ENCODE measurements around the gene CAV1.

The CAV1 gene

DNA sequence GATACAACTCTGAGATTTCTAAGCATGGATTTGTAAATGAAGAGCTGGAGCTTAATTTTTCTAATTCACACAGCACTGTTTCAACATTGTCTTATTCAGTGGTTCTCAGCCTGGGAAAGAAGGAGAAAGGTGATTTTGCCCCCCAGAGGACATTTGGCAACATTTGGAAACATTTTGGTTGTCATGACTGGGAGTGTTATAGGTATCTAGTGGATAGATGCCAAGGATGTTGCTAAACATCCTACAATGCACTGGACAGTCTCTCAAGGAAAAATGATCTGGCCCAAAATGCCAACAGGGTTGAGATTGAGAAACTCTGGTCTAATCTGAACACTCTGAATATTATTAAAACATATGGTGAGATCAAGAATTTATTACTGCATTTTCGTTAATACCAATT lies 29.1 kb upstream of the CAV1 start:
- no peaks in the 10 kb centered on the region for H3K36me3 ChIP-seq (ENCODE audit: control insufficient read depth, insufficient read depth, low read length)
- TF ChIP-seq, protein P1, sequence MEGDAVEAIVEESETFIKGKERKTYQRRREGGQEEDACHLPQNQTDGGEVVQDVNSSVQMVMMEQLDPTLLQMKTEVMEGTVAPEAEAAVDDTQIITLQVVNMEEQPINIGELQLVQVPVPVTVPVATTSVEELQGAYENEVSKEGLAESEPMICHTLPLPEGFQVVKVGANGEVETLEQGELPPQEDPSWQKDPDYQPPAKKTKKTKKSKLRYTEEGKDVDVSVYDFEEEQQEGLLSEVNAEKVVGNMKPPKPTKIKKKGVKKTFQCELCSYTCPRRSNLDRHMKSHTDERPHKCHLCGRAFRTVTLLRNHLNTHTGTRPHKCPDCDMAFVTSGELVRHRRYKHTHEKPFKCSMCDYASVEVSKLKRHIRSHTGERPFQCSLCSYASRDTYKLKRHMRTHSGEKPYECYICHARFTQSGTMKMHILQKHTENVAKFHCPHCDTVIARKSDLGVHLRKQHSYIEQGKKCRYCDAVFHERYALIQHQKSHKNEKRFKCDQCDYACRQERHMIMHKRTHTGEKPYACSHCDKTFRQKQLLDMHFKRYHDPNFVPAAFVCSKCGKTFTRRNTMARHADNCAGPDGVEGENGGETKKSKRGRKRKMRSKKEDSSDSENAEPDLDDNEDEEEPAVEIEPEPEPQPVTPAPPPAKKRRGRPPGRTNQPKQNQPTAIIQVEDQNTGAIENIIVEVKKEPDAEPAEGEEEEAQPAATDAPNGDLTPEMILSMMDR (IDR thresholded peaks at IDR 0.05; ENCODE audit: insufficient read depth, low read length, poor library complexity, severe bottlenecking): no peak
- H3K4me3 ChIP-seq (replicated peaks; ENCODE audit: low read depth, low read length): no peak overlapping the region
- no peaks in the 10 kb centered on the region; the same call in 1 of the 2 replicates for H3K27me3 ChIP-seq (replicated peaks; ENCODE audit: control insufficient read depth, insufficient read depth, low read length)
- DNase-seq (ENCODE audit: extremely low read depth, insufficient read length): no peak

DNA sequence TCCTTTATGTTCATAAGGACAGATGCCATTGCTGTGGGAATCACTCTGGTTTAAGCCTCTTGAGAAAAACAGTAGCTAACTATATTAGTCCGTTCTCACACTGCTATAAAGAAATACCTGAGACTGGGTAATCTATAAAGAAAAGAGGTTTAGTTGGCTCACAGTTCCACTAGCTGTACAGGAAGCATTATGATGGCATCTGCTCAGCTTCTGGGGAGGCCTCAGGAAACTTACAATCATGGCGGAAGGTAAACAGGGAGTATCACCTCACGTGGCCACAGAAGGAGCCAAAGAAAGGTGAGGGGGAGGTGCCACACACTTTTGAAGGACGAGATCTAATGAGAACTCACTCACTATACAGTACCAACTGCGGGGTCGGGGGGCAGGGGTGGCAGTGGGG lies 28.2 kb upstream of the CAV1 start:
- Histone ChIP-seq H3K4me3 (replicated peaks; ENCODE audit: low read depth, low read length) (no peak overlapping the region), H3K36me3 (ENCODE audit: control insufficient read depth, insufficient read depth, low read length) (no peaks in the 10 kb centered on the region), H3K27me3 (replicated peaks; ENCODE audit: control insufficient read depth, insufficient read depth, low read length) (no peaks in the 10 kb centered on the region; the same call in 1 of the 2 replicates)
- TF ChIP-seq, protein P1 (IDR thresholded peaks at IDR 0.05; ENCODE audit: insufficient read depth, low read length, poor library complexity, severe bottlenecking): no peak
- no peak for DNase-seq (ENCODE audit: extremely low read depth, insufficient read length)

DNA sequence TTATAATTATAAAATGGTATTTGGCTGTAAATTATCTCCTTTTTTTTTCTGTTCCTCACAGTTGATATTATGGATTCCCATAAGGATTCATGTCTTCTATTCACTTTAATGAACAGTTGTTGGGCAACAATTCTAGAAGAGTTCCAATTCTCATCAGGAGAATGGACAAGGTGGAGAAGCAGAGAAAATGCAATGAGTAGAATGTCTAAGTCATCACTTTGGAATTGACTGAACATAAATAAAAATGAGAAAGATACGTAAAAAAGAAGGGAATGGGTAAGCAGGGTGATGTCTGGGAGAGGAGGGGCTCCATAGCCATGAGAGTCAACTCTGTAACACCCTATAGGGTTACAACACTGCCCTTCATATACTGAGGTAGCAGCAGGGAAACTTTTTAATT lies 27.1 kb upstream of the CAV1 start:
- TF ChIP-seq, protein P1 (IDR thresholded peaks at IDR 0.05; ENCODE audit: insufficient read depth, low read length, poor library complexity, severe bottlenecking): no peak
- H3K4me3 ChIP-seq (replicated peaks; ENCODE audit: low read depth, low read length): no peak overlapping the region
- H3K36me3 ChIP-seq (ENCODE audit: control insufficient read depth, insufficient read depth, low read length): no peaks in the 10 kb centered on the region
- no peaks in the 10 kb centered on the region; the same call in 1 of the 2 replicates for H3K27me3 ChIP-seq (replicated peaks; ENCODE audit: control insufficient read depth, insufficient read depth, low read length)
- DNase-seq (ENCODE audit: extremely low read depth, insufficient read length): no peak

DNA sequence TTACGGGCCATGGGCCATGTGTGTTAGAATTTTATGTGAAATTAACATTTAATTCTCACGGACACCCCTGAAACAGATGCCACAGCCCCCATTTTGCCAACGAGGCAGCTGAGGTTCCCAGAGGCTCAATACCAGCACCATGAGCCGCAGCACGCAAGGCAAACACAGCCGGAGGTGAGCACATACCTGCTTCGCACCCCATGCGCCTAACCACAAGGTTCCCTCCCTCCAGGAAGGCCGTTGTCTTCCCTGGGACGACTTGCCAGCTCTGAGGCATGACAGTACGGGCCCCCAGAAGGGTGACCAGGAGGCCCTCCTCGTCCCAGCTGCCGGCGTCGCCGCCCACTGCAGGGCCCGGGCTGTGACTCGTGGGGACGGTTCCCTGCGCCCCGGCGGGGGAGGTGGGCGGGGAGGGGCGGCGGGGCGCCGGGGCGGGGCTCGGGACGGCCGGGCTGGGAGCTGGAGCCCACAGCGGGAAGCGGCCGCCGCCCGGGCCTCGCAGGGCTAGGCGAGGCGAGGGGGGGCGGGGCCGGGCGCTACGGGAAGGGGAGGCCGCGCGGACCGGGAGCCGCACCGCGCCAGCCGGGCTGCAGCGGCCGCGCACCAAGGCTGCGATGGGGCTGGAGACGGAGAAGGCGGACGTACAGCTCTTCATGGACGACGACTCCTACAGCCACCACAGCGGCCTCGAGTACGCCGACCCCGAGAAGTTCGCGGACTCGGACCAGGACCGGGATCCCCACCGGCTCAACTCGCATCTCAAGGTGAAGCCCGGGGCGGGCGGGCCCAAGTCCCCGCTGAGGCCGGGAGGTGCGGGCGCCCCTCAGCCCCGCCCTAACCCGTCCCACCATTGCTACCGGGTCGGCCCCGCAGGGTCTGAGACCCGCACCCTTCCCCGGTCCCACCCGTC lies 25.4 kb upstream of the CAV1 start, which contains the start of gene CAV2:
Gene CAV2, plus strand, starts transcription at position 571 of the 910 bp plus-strand sequence. Its CDS starts 44 bp downstream, at position 615.
- Histone ChIP-seq H3K4me3 (replicated peaks; ENCODE audit: low read depth, low read length) (peak within 1 kb of the TSS; percentile 49), H3K36me3 (ENCODE audit: control insufficient read depth, insufficient read depth, low read length) (no peaks in the 10 kb centered on the region), H3K27me3 (replicated peaks; ENCODE audit: control insufficient read depth, insufficient read depth, low read length) (peaks cover 2% of the 10 kb centered on the region)
- peak; percentile 19 for DNase-seq (ENCODE audit: extremely low read depth, insufficient read length)
- TF ChIP-seq, protein P1 (IDR thresholded peaks at IDR 0.05; ENCODE audit: insufficient read depth, low read length, poor library complexity, severe bottlenecking): no peak

DNA sequence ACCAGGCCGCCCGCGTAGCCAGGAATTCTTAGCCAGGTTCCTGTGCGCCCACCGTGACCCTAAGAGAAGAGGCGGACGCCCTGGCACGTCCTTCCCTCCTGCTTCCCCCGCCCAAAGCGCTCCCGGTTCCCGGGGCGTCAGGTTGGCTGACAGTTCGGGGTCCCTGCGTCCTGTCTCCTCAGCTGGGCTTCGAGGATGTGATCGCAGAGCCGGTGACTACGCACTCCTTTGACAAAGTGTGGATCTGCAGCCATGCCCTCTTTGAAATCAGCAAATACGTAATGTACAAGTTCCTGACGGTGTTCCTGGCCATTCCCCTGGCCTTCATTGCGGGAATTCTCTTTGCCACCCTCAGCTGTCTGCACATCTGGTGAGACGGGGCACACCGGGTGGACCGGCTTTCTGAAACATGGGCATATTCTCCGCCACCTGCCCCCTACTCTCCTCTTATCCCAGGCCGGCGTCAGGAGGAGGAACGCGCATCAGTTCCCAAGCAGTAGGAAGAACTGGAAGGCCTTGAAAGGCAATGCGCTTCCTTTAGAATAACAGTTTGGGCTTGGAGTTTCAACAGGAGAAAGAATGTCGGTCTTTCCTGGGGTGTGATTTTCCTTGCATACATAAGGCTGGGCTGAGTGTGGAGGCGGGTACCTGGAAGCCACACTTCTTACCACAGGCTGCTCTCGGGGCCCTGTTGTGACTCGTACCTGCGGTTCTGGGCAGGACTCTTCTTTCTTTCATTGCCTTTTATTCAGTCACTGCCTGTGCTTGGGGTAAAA lies 24.6 kb upstream of the CAV1 start:
- Histone ChIP-seq H3K36me3 (ENCODE audit: control insufficient read depth, insufficient read depth, low read length) (no peaks in the 10 kb centered on the region), H3K27me3 (replicated peaks; ENCODE audit: control insufficient read depth, insufficient read depth, low read length) (peaks cover 2% of the 10 kb centered on the region), H3K4me3 (replicated peaks; ENCODE audit: low read depth, low read length) (peak overlapping the region; percentile 49)
- DNase-seq (ENCODE audit: extremely low read depth, insufficient read length): peak; percentile 8
- TF ChIP-seq, protein P1 (IDR thresholded peaks at IDR 0.05; ENCODE audit: insufficient read depth, low read length, poor library complexity, severe bottlenecking): no peak
